ENCODE measurements around the gene TMCO1.

GRCh38 chr1:165816157-165816556 lies 47.5 kb upstream of the TMCO1 start:
- no peak for TF ChIP-seq POLR2A (IDR thresholded peaks at IDR 0.05)
- TF ChIP-seq CTCF (IDR thresholded peaks at IDR 0.05): no peak

All from suprapubic skin (tissue), 3 donors.